ENCODE data around the gene ZNF189. TPM values are rescaled to one million over a fixed set of nuclear protein-coding genes. Genes with fewer than 3 reads are reported as not detected.

The ZNF189 gene
- total and polyA plus RNA-seq, 4 experiments from 2014 or later, result 0.95 to 23.2 (median 12.4) TPM

GRCh38 chr9:101408374-101409078 is 9.9 kb downstream of the ZNF189 start:
- H3K36me3 ChIP-seq (ENCODE audit: insufficient read depth, low read length), result peaks cover 49% of the 10 kb centered on the region
- intact Hi-C loops (cut with micrococcal nuclease), result no loop called here
- H3K9me3 ChIP-seq (ENCODE audit: control insufficient read depth in 1 of 2, low read length in 2 of 2), result peaks cover 24 to 42% of the 10 kb centered on the region in 2 donors

DNA sequence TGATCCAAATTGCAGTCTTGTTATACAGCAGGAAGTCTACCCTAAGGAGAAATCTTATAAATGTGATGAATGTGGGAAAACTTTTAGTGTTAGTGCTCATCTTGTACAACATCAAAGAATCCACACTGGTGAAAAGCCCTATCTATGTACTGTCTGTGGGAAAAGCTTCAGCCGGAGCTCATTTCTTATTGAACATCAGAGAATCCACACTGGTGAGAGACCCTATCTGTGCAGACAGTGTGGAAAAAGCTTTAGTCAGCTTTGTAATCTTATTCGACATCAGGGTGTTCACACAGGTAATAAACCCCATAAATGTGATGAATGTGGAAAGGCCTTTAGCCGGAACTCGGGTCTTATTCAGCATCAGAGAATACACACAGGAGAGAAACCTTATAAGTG is 10.4 kb downstream of the ZNF189 start:
- Mint-ChIP-seq H3K27ac (no peak overlapping the region), H3K36me3 (peaks cover 67 to 75% of the 10 kb centered on the region in 2 donors), H3K9me3 (peaks cover 0 to 88% (median 85%) of the 10 kb centered on the region in 8 donors), H3K27me3 (no peaks in the 10 kb centered on the region), H3K4me3 (no peak overlapping the region), H3K4me1 (peaks cover 0 to 2% (median 0%) of the 10 kb centered on the region in 4 donors)
- CTCF ChIA-PET (ENCODE audit: partially characterized antibody), result no interaction called here
- Histone ChIP-seq H3K9me3 (ENCODE audit: control insufficient read depth in 1 of 2, low read length in 2 of 2) (peaks cover 24 to 42% of the 10 kb centered on the region in 2 donors), H3K27me3 (ENCODE audit: insufficient read depth, low read length) (no peaks in the 10 kb centered on the region), H3K36me3 (ENCODE audit: insufficient read depth, low read length) (peaks cover 43% of the 10 kb centered on the region), H3K4me3 (ENCODE audit: low read length in 2 of 2) (no peak overlapping the region), H3K4me1 (ENCODE audit: insufficient read depth, low read length) (no peaks in the 10 kb centered on the region), H3K27ac (ENCODE audit: low read depth, low read length) (no peak overlapping the region)
- no peak for DNase-seq
- intact Hi-C loops (cut with micrococcal nuclease), result no loop called here
- POLR2A ChIA-PET (ENCODE audit: partially characterized antibody), result interaction anchor here (1.1 to 1.7 kb wide), 2 partner anchors 10 to 11 kb away, joined by 5 read pairs; partner anchors contain the start of genes MRPL50 and ZNF189

More at GRCh38 chr9:101408374-101409078, 9.9 kb downstream of the ZNF189 start:
- H3K27me3 ChIP-seq (ENCODE audit: insufficient read depth, low read length), result no peaks in the 10 kb centered on the region
- no peak overlapping the region for H3K4me3 Mint-ChIP-seq
- DNase-seq, result no peak
- H3K4me1 Mint-ChIP-seq, result peaks cover 0 to 3% (median 2%) of the 10 kb centered on the region in 4 donors
- peaks cover 0 to 86% (median 81%) of the 10 kb centered on the region in 8 donors for H3K9me3 Mint-ChIP-seq
- peaks cover 70 to 77% of the 10 kb centered on the region in 2 donors for H3K36me3 Mint-ChIP-seq
- no peak overlapping the region for H3K27ac Mint-ChIP-seq
- ChIA-PET CTCF (ENCODE audit: partially characterized antibody) (no interaction called here), POLR2A (ENCODE audit: partially characterized antibody) (interaction anchor here (1.1 kb wide), 1 partner anchor 10 kb away, joined by 5 read pairs; the partner anchor contains the start of genes MRPL50 and ZNF189)
- H3K4me3 ChIP-seq (ENCODE audit: low read length in 2 of 2), result no peak overlapping the region
- H3K4me1 ChIP-seq (ENCODE audit: insufficient read depth, low read length), result no peaks in the 10 kb centered on the region
- no peaks in the 10 kb centered on the region for H3K27me3 Mint-ChIP-seq
- no peak overlapping the region for H3K27ac ChIP-seq (ENCODE audit: low read depth, low read length)

GRCh38 chr9:101414839-101415238 is 16.2 kb downstream of the ZNF189 start:
- Mint-ChIP-seq H3K36me3 (peaks cover 40 to 44% of the 10 kb centered on the region in 2 donors), H3K27ac (no peak overlapping the region), H3K4me1 (peaks cover 0 to 2% (median 0%) of the 10 kb centered on the region in 4 donors), H3K4me3 (no peak overlapping the region), H3K9me3 (peaks cover 3 to 92% (median 78%) of the 10 kb centered on the region in 8 donors), H3K27me3 (no peaks in the 10 kb centered on the region)
- H3K27ac ChIP-seq (ENCODE audit: low read depth, low read length), result no peak overlapping the region
- ChIA-PET CTCF (ENCODE audit: partially characterized antibody) (no interaction called here), POLR2A (ENCODE audit: partially characterized antibody) (no interaction called here)
- no peaks in the 10 kb centered on the region for H3K36me3 ChIP-seq (ENCODE audit: insufficient read depth, low read length)
- H3K4me3 ChIP-seq (ENCODE audit: low read length in 2 of 2), result no peak overlapping the region
- H3K4me1 ChIP-seq (ENCODE audit: insufficient read depth, low read length), result no peaks in the 10 kb centered on the region
- H3K9me3 ChIP-seq (ENCODE audit: control insufficient read depth in 1 of 2, low read length in 2 of 2), result peaks cover 1 to 31% of the 10 kb centered on the region in 2 donors
- no peaks in the 10 kb centered on the region for H3K27me3 ChIP-seq (ENCODE audit: insufficient read depth, low read length)
- DNase-seq, result no peak
- intact Hi-C loops (cut with micrococcal nuclease), result no loop called here

DNA sequence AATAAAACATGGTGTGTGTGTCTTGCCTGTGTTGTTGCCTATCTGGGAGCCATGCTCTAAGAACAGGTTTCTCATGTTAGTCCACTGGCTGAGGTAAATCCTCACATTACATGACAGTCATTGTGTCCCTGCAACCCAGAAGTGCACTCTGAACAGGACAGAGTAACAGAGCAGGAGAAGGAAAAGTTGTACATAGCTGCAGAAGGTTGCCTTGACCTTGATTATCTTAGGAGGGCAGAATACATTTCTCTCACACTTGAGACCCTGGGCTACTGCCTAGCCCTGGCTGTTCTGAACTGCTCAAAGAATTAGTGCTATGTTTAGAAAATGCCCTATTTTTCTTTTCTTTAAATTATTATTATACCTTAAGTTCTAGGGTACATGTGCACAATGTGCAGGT is 16.9 kb downstream of the ZNF189 start:
- Histone ChIP-seq H3K9me3 (ENCODE audit: control insufficient read depth in 1 of 2, low read length in 2 of 2) (peaks cover 0 to 24% of the 10 kb centered on the region in 2 donors), H3K36me3 (ENCODE audit: insufficient read depth, low read length) (no peaks in the 10 kb centered on the region), H3K4me3 (ENCODE audit: low read length in 2 of 2) (no peak overlapping the region), H3K27me3 (ENCODE audit: insufficient read depth, low read length) (no peaks in the 10 kb centered on the region), H3K4me1 (ENCODE audit: insufficient read depth, low read length) (no peaks in the 10 kb centered on the region), H3K27ac (ENCODE audit: low read depth, low read length) (no peak overlapping the region)
- H3K27me3 Mint-ChIP-seq, result no peaks in the 10 kb centered on the region
- CTCF ChIA-PET (ENCODE audit: partially characterized antibody), result no interaction called here
- peaks cover 3 to 89% (median 72%) of the 10 kb centered on the region in 8 donors for H3K9me3 Mint-ChIP-seq
- H3K36me3 Mint-ChIP-seq, result peaks cover 36 to 44% of the 10 kb centered on the region in 2 donors
- H3K4me3 Mint-ChIP-seq, result no peak overlapping the region
- intact Hi-C loops (cut with micrococcal nuclease), result no loop called here
- POLR2A ChIA-PET (ENCODE audit: partially characterized antibody), result no interaction called here
- H3K4me1 Mint-ChIP-seq, result peaks cover 0 to 2% (median 0%) of the 10 kb centered on the region in 4 donors
- no peak for DNase-seq
- H3K27ac Mint-ChIP-seq, result peak overlapping the region in 1 of 7 donors; percentile 41

DNA sequence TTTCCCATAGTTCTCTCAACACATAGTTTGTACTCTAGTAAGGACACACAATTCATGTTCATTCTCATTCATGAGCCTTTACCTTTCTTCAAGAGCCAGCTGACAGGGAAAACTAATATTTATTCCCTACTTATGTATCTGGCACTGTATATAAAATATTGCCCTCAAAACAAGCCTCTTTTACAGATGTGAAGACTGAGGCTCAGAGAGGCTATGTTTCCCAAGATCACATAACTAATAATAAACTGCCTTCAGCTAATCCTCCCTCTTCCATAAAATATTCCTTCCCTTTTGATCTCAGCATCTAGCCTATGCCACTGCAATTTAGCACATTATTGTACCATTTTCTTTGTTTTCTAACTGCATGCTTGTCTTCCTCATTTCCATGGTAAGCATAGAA is 18.7 kb downstream of the ZNF189 start:
- no peak overlapping the region for H3K4me3 ChIP-seq (ENCODE audit: low read length in 2 of 2)
- ChIA-PET CTCF (ENCODE audit: partially characterized antibody) (no interaction called here), POLR2A (ENCODE audit: partially characterized antibody) (no interaction called here)
- no peaks in the 10 kb centered on the region for H3K27me3 Mint-ChIP-seq
- H3K9me3 Mint-ChIP-seq, result peaks cover 3 to 81% (median 66%) of the 10 kb centered on the region in 8 donors
- peaks cover 0 to 2% (median 0%) of the 10 kb centered on the region in 4 donors for H3K4me1 Mint-ChIP-seq
- intact Hi-C loops (cut with micrococcal nuclease), result no loop called here
- H3K36me3 Mint-ChIP-seq, result peaks cover 27 to 43% of the 10 kb centered on the region in 2 donors
- H3K27ac Mint-ChIP-seq, result no peak overlapping the region
- peaks cover 0 to 20% of the 10 kb centered on the region in 2 donors for H3K9me3 ChIP-seq (ENCODE audit: control insufficient read depth in 1 of 2, low read length in 2 of 2)
- no peak overlapping the region for H3K27ac ChIP-seq (ENCODE audit: low read depth, low read length)
- no peak overlapping the region for H3K4me3 Mint-ChIP-seq
- no peaks in the 10 kb centered on the region for H3K4me1 ChIP-seq (ENCODE audit: insufficient read depth, low read length)
- H3K27me3 ChIP-seq (ENCODE audit: insufficient read depth, low read length), result no peaks in the 10 kb centered on the region
- no peak for DNase-seq
- H3K36me3 ChIP-seq (ENCODE audit: insufficient read depth, low read length), result no peaks in the 10 kb centered on the region

DNA sequence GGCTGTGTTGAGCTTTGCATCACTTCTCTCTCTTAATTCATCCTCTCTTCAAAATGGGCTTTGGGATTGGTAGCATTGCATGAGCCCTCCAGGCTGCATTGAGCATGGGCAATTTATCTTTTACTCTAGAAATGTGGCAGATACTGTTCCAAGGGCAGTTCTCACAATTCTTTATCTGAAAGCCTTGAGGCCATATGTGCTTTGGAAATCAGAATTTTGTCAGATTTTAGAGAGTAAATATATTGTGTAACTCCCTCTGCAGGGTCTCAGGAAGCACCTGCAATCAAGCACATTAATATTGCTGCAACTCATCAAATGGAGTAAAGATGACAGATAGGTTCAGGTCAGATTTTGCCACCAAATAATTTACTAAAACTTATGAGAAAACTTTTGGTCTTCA is 19.3 kb downstream of the ZNF189 start:
- intact Hi-C loops (cut with micrococcal nuclease), result no loop called here
- Histone ChIP-seq H3K4me3 (ENCODE audit: low read length in 2 of 2) (no peak overlapping the region), H3K4me1 (ENCODE audit: insufficient read depth, low read length) (no peaks in the 10 kb centered on the region), H3K36me3 (ENCODE audit: insufficient read depth, low read length) (no peaks in the 10 kb centered on the region), H3K27ac (ENCODE audit: low read depth, low read length) (no peak overlapping the region), H3K27me3 (ENCODE audit: insufficient read depth, low read length) (no peaks in the 10 kb centered on the region), H3K9me3 (ENCODE audit: control insufficient read depth in 1 of 2, low read length in 2 of 2) (peaks cover 0 to 16% of the 10 kb centered on the region in 2 donors)
- ChIA-PET POLR2A (ENCODE audit: partially characterized antibody) (no interaction called here), CTCF (ENCODE audit: partially characterized antibody) (no interaction called here)
- peaks cover 22 to 38% of the 10 kb centered on the region in 2 donors for H3K36me3 Mint-ChIP-seq
- H3K27ac Mint-ChIP-seq, result no peak overlapping the region
- no peak for DNase-seq
- no peaks in the 10 kb centered on the region for H3K27me3 Mint-ChIP-seq
- peaks cover 0 to 2% (median 0%) of the 10 kb centered on the region in 4 donors for H3K4me1 Mint-ChIP-seq
- H3K4me3 Mint-ChIP-seq, result no peak overlapping the region
- H3K9me3 Mint-ChIP-seq, result peaks cover 3 to 78% (median 62%) of the 10 kb centered on the region in 8 donors

DNA sequence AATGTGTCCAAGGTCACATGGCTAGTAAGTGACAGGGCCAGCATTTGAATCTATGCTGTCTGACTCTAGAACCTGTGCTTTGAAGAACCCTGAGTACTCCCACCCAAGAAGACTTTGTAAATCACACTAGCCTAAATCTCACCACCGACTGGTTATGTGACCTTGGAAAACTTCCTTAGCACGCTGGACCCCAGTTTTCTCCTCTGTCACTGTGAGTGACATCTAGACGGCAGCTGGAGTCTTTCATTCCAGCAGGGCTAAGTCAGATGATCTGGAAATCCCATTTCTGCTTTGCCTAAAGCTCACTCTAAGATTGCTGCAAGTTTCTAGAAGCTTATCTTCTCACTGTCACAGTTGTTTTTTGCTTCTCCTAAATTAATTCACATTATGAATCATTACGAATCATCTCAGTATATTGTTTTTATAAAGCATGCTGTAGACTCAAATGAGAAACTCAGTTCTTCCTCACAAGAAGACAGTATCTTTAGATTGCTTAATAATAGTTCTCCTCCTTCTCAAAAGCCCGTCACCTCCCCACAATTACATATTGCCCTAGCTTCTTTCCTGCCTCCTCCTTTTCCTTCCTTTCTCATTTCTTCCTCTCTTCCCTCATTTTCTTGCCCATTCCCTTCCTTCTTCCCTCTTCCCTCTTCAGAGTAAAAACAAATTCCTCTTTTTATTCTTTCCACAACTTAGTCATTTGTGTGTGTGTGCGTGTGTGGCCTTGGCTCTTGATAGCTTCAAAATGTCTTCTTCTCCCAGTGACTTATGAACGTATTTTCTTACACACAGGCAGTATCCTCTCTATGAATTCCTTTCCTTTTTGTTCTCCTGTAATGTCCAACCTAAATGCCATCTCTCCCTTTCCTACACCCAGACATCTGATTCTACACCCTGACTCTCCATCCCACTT is 20.1 kb downstream of the ZNF189 start:
- ChIA-PET POLR2A (ENCODE audit: partially characterized antibody) (no interaction called here), CTCF (ENCODE audit: partially characterized antibody) (no interaction called here)
- H3K4me3 ChIP-seq (ENCODE audit: low read length in 2 of 2), result no peak overlapping the region
- H3K27ac ChIP-seq (ENCODE audit: low read depth, low read length), result no peak overlapping the region
- H3K4me1 ChIP-seq (ENCODE audit: insufficient read depth, low read length), result no peaks in the 10 kb centered on the region
- H3K27me3 Mint-ChIP-seq, result no peaks in the 10 kb centered on the region
- no peak for DNase-seq
- peaks cover 0 to 2% (median 0%) of the 10 kb centered on the region in 4 donors for H3K4me1 Mint-ChIP-seq
- H3K27me3 ChIP-seq (ENCODE audit: insufficient read depth, low read length), result no peaks in the 10 kb centered on the region
- peaks cover 0 to 15% of the 10 kb centered on the region in 2 donors for H3K9me3 ChIP-seq (ENCODE audit: control insufficient read depth in 1 of 2, low read length in 2 of 2)
- H3K36me3 Mint-ChIP-seq, result peaks cover 17 to 32% of the 10 kb centered on the region in 2 donors
- H3K27ac Mint-ChIP-seq, result no peak overlapping the region
- no peak overlapping the region for H3K4me3 Mint-ChIP-seq
- H3K36me3 ChIP-seq (ENCODE audit: insufficient read depth, low read length), result no peaks in the 10 kb centered on the region
- intact Hi-C loops (cut with micrococcal nuclease), result no loop called here
- peaks cover 3 to 77% (median 62%) of the 10 kb centered on the region in 8 donors for H3K9me3 Mint-ChIP-seq
